Measurements from ENCODE around the gene ABCA10.

The ABCA10 gene

GRCh38 chr17:69141431-69142174 lies 87.0 kb downstream of the ABCA10 start, which contains the start of gene ABCA6:
TSS of gene ABCA6 (minus strand) at chr17:69141895. CDS start at chr17:69140703, 1,192 bp downstream.
- DNase-seq (ENCODE audit: low read depth): no peak
- no peak for TF ChIP-seq CTCF (IDR thresholded peaks at IDR 0.05; ENCODE audit: low read depth, low read length, missing control alignments)
- in situ Hi-C loops (cut with HindIII; ENCODE audit: low sequenced_read_pairs): no loop called here
- H3K4me3 ChIP-seq (ENCODE audit: low read depth, low read length): no peak within 1 kb of the TSS

- no peak for DNase-seq (ENCODE audit: low read depth)
- H3K4me3 ChIP-seq (ENCODE audit: low read depth, low read length): no peak overlapping the region
- in situ Hi-C loops (cut with HindIII; ENCODE audit: low sequenced_read_pairs): no loop called here
- no peak for TF ChIP-seq CTCF (IDR thresholded peaks at IDR 0.05; ENCODE audit: low read depth, low read length, missing control alignments)
Observed at GRCh38 chr17:69134112-69134511, 94.5 kb downstream of the ABCA10 start.

- no peak overlapping the region for H3K4me3 ChIP-seq (ENCODE audit: low read depth, low read length)
- no peak for TF ChIP-seq CTCF (IDR thresholded peaks at IDR 0.05; ENCODE audit: low read depth, low read length, missing control alignments)
- in situ Hi-C loops (cut with HindIII; ENCODE audit: low sequenced_read_pairs): no loop called here
- DNase-seq (ENCODE audit: low read depth): no peak
Observed at GRCh38 chr17:69130627-69131296, 97.9 kb downstream of the ABCA10 start.

- no peak overlapping the region for H3K4me3 ChIP-seq (ENCODE audit: low read depth, low read length)
- DNase-seq (ENCODE audit: low read depth): no peak
- TF ChIP-seq CTCF (IDR thresholded peaks at IDR 0.05; ENCODE audit: low read depth, low read length, missing control alignments): no peak
- in situ Hi-C loops (cut with HindIII; ENCODE audit: low sequenced_read_pairs): no loop called here
Observed at GRCh38 chr17:69123626-69124025, 105.0 kb downstream of the ABCA10 start.

GRCh38 chr17:69122065-69122464 lies 106.6 kb downstream of the ABCA10 start:
- no peak for TF ChIP-seq CTCF (IDR thresholded peaks at IDR 0.05; ENCODE audit: low read depth, low read length, missing control alignments)
- no peak for DNase-seq (ENCODE audit: low read depth)
- no peak overlapping the region for H3K4me3 ChIP-seq (ENCODE audit: low read depth, low read length)
- in situ Hi-C loops (cut with HindIII; ENCODE audit: low sequenced_read_pairs): no loop called here

- in situ Hi-C loops (cut with HindIII; ENCODE audit: low sequenced_read_pairs): no loop called here
- TF ChIP-seq CTCF (IDR thresholded peaks at IDR 0.05; ENCODE audit: low read depth, low read length, missing control alignments): no peak
- no peak for DNase-seq (ENCODE audit: low read depth)
- no peak overlapping the region for H3K4me3 ChIP-seq (ENCODE audit: low read depth, low read length)
Observed at GRCh38 chr17:69117855-69118784, 110.5 kb downstream of the ABCA10 start.
